ENCODE measurements around the gene SIGLEC1. TPM values are rescaled to one million over a fixed set of nuclear protein-coding genes. Genes with fewer than 3 reads are reported as not detected.
A peak's percentile ranks its signal among the peaks of the same experiment; 100 is the strongest.

SIGLEC1 gene
- total and polyA plus RNA-seq, 2 donors from 2014 or later = 2.4 to 20.2 TPM

GRCh38 chr20:3743251-3743650 is 30.9 kb upstream of the SIGLEC1 start:
- no peak overlapping the region for H3K9ac ChIP-seq (ENCODE audit: low read length in 3 of 3)
- H3K27me3 ChIP-seq (ENCODE audit: control insufficient read depth, insufficient read depth, low read length) = no peaks in the 10 kb centered on the region
- no peaks in the 10 kb centered on the region for H3K9me3 ChIP-seq (ENCODE audit: control insufficient read depth in 2 of 3, insufficient read depth in 1 of 3, low read length in 3 of 3)
- no peak overlapping the region for H3K4me3 ChIP-seq (ENCODE audit: low read length in 3 of 3)
- FAIRE-seq = no peak
- H3K27ac ChIP-seq (ENCODE audit: low read depth in 2 of 2, low read length in 2 of 2) = no peak overlapping the region
- TF ChIP-seq CTCF (IDR thresholded peaks at IDR 0.05; ENCODE audit: borderline replicate concordance, extremely low read depth, insufficient read depth) = no peak
- intact Hi-C loops (cut with DNase I) = no loop called here
- no peaks in the 10 kb centered on the region for H3K36me3 ChIP-seq (ENCODE audit: control insufficient read depth in 2 of 3, insufficient read depth in 3 of 3, low read length in 3 of 3)
- peaks cover 0 to 12% (median 0%) of the 10 kb centered on the region in 3 donors for H3K4me1 ChIP-seq (ENCODE audit: control insufficient read depth in 2 of 3, insufficient read depth in 2 of 3, low read depth in 1 of 3, low read length in 3 of 3)
- no peak for DNase-seq

DNA sequence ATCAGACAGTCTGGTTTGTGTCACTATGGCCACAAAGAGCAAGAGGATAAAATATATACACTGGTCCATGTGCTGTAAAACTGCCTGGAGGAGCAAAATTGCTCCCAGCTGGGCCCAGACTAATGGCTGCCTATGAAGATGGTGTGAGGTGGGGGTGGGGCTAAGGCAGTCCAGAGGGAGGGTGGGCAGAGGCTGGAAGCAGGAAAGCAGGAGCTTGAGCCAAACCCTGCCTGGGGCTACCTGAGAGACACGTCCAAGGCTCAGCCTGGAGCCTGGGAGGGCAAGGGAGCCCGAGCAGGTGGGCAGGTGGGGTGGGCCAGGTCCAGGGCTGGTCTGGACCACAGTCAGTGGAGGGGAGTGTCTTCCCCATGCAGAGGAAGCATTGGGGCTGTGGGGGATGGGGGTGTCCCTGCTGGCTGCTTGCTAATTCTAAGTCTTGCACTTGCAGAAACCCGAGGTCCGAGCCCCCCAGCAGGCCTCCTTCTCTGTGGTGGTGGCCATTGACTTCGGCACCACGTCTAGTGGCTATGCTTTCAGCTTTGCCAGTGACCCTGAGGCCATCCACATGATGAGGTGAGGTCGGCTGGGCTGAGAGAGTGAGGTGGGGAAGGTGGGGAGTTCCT is 29.5 kb upstream of the SIGLEC1 start:
- Histone ChIP-seq H3K27ac (ENCODE audit: low read depth in 2 of 2, low read length in 2 of 2) (no peak overlapping the region), H3K27me3 (ENCODE audit: control insufficient read depth, insufficient read depth, low read length) (no peaks in the 10 kb centered on the region), H3K4me1 (ENCODE audit: control insufficient read depth in 2 of 3, insufficient read depth in 2 of 3, low read depth in 1 of 3, low read length in 3 of 3) (peaks cover 0 to 12% (median 0%) of the 10 kb centered on the region in 3 donors), H3K9ac (ENCODE audit: low read length in 3 of 3) (no peak overlapping the region), H3K9me3 (ENCODE audit: control insufficient read depth in 2 of 3, insufficient read depth in 1 of 3, low read length in 3 of 3) (no peaks in the 10 kb centered on the region), H3K4me3 (ENCODE audit: low read length in 3 of 3) (no peak overlapping the region), H3K36me3 (ENCODE audit: control insufficient read depth in 2 of 3, insufficient read depth in 3 of 3, low read length in 3 of 3) (no peaks in the 10 kb centered on the region)
- intact Hi-C loops (cut with DNase I) = no loop called here
- peak in 4 of 5 donors; percentile 33 to 81 (median 59) for DNase-seq
- no peak for TF ChIP-seq CTCF (IDR thresholded peaks at IDR 0.05; ENCODE audit: borderline replicate concordance, extremely low read depth, insufficient read depth)
- no peak for FAIRE-seq

DNA sequence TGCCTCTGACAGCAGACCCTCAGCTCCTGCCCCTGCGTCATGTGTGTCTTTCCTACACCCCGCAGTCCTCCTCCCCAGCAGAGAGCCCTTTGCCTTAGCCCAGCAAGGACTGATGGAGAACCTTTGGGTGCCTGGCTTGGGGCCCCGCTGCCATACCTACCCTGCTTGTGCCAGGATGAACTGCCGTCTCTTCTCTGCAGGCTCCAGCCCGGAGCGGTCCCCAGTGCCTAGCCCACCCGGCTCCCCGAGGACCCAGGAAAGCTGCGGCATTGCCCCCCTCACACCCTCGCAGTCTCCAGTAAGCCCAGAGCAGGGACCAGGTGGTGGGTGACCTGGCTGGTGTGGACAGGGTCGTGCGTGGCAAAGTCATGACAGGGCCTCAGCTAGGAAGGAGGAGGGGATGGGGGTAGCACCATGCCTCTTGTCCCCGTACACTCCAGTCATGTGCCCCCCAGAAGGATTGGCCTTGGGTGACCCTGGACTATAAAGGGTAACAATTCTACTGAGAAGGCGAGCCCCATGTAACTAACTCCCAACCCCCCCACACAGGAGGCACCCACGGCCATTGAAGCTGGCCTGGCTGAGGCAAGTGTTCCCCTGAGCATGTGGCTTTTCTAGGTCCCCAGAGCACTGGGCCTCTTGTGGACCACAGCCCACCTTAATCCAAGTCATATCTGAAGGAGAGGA is 28.4 kb upstream of the SIGLEC1 start:
- Histone ChIP-seq H3K27me3 (ENCODE audit: control insufficient read depth, insufficient read depth, low read length) (no peaks in the 10 kb centered on the region), H3K4me3 (ENCODE audit: low read length in 3 of 3) (no peak overlapping the region), H3K27ac (ENCODE audit: low read depth in 2 of 2, low read length in 2 of 2) (no peak overlapping the region), H3K9ac (ENCODE audit: low read length in 3 of 3) (no peak overlapping the region), H3K9me3 (ENCODE audit: control insufficient read depth in 2 of 3, insufficient read depth in 1 of 3, low read length in 3 of 3) (no peaks in the 10 kb centered on the region), H3K4me1 (ENCODE audit: control insufficient read depth in 2 of 3, insufficient read depth in 2 of 3, low read depth in 1 of 3, low read length in 3 of 3) (peaks cover 0 to 12% (median 0%) of the 10 kb centered on the region in 3 donors), H3K36me3 (ENCODE audit: control insufficient read depth in 2 of 3, insufficient read depth in 3 of 3, low read length in 3 of 3) (no peaks in the 10 kb centered on the region)
- TF ChIP-seq CTCF (IDR thresholded peaks at IDR 0.05; ENCODE audit: borderline replicate concordance, extremely low read depth, insufficient read depth) = no peak
- FAIRE-seq (no peak), DNase-seq (peak in 1 of 5 donors; percentile 47)
- intact Hi-C loops (cut with DNase I) = no loop called here
